Stimulated activated CD4-positive, alpha-beta T cell treated with anti-CD3 and anti-CD28 coated beads, Interleukin-15, amount 100 ng/mL, for 24 hours (primary cell): ENCODE results near the gene ERAP2.
"Not testable (repeated sequence)": the region's sequence is repeated elsewhere in the genome, so short reads cannot be mapped to it uniquely, and the experiment has no call there.

Source experiments
- DNase-seq: peaks from one replicate; pipeline ENCODE4 v3.0.0-alpha.2; 2020

ERAP2 gene, protein sequence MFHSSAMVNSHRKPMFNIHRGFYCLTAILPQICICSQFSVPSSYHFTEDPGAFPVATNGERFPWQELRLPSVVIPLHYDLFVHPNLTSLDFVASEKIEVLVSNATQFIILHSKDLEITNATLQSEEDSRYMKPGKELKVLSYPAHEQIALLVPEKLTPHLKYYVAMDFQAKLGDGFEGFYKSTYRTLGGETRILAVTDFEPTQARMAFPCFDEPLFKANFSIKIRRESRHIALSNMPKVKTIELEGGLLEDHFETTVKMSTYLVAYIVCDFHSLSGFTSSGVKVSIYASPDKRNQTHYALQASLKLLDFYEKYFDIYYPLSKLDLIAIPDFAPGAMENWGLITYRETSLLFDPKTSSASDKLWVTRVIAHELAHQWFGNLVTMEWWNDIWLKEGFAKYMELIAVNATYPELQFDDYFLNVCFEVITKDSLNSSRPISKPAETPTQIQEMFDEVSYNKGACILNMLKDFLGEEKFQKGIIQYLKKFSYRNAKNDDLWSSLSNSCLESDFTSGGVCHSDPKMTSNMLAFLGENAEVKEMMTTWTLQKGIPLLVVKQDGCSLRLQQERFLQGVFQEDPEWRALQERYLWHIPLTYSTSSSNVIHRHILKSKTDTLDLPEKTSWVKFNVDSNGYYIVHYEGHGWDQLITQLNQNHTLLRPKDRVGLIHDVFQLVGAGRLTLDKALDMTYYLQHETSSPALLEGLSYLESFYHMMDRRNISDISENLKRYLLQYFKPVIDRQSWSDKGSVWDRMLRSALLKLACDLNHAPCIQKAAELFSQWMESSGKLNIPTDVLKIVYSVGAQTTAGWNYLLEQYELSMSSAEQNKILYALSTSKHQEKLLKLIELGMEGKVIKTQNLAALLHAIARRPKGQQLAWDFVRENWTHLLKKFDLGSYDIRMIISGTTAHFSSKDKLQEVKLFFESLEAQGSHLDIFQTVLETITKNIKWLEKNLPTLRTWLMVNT

DNA sequence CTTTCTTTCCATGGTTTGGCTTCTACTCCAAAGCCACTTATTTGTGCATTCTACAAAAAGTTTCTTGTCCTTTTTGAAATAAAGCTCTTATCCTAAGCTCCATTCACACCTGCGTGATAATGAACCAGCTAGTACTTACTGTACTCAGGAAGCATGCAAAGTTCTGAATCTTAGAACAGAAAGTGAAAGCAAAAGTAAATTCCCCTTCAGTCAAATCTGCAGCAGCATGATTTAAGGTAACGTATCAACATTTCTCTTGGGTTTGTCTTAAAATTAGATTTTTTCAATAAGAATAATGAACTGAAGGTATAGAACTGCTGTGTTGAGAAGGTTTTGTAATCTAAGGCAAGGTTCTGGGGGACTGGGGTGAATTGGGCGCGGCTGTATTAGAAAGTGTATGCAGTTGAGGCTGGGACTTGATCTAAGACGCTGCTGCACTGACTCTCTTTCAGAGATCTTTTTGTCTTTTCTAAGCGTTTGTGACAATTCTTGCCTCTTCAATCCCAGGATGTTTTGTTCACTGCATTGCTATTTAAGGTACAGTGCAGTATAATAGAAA lies at the start of gene ERAP2:
ERAP2 (plus strand) TSS at position 209 of the 559 bp plus-strand sequence. CDS start 3,186 bp downstream, outside the sequence.
- no peak for DNase-seq

- no peak for DNase-seq
Measured at GRCh38 chr5:96829297-96829696, 47.0 kb upstream of the ERAP2 start.

DNA sequence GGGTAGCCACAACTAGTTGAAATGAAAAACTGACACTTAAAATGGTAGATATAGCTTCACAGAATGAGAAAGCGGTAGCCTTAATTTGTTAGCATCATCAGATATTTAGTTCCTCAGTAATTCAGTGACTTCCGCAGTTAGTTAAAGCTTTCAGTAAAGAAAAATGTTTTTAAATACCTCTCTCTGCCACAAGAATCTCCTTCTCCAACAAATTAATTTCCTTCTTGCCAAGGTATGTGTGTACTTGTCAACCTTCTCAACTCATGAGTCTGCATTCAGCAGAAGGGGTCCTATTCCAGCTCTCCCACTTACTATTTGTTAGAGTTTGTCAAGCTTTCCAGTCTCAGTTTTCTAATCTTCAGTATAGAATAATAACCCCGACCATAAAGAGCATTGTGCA lies 42.3 kb upstream of the ERAP2 start:
- no peak for DNase-seq

DNA sequence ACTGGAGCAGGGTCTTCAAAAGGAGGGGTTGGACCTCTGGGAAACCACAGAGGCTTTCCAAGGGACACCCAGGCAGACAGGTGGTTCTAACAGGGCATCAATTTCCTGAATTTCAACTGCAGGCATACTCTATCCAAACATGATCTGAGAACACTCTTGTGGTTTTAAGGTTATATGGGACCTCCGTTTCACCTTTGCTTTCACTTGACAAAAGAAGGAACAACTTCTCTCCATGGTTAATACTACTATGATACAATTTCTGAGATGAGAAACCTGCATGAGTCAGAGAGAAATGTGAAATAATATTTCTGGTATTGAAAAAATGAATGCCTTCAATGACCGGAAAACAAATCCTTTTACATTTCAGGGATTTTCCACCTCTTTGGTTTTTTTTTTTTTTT lies 40.5 kb upstream of the ERAP2 start:
- DNase-seq, result no peak

DNA sequence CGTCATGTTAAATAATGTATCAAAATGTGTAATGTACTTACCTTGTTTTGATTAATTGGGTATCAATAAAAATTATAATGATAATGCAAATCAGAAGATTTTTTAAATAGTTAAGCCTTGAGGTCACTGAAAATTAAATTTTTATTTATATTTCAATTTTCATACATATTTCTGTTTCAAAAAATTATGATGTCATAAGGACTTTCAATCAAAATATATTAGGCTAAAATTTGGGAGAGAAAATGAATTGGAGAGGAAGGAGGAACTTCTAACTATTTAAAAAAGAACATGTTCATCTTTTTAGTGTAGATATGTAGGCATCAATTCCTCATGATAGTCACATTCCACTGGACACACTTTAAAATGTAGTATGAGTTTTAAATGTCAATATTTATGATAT lies 39.5 kb upstream of the ERAP2 start:
- no peak for DNase-seq

DNA sequence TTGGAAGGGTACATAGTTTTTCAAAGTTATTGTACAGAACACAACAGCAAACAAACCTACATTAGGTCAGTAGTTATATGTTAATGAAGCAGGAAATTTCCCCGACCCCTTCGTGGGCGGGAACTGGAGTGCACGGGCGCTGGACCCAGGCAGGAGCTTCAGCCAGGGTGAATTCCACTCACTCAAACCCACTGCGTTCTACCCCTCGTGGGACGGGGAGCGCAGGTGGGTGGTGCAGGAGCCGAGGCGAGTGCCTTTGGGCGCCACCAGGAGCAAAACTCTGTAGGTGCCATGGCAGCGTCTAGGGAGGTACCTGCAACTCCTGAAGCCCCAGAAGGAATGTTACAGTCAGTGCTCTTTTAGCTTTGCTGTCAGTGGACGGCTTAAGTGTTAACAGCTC lies 39.0 kb upstream of the ERAP2 start:
- no peak for DNase-seq

DNA sequence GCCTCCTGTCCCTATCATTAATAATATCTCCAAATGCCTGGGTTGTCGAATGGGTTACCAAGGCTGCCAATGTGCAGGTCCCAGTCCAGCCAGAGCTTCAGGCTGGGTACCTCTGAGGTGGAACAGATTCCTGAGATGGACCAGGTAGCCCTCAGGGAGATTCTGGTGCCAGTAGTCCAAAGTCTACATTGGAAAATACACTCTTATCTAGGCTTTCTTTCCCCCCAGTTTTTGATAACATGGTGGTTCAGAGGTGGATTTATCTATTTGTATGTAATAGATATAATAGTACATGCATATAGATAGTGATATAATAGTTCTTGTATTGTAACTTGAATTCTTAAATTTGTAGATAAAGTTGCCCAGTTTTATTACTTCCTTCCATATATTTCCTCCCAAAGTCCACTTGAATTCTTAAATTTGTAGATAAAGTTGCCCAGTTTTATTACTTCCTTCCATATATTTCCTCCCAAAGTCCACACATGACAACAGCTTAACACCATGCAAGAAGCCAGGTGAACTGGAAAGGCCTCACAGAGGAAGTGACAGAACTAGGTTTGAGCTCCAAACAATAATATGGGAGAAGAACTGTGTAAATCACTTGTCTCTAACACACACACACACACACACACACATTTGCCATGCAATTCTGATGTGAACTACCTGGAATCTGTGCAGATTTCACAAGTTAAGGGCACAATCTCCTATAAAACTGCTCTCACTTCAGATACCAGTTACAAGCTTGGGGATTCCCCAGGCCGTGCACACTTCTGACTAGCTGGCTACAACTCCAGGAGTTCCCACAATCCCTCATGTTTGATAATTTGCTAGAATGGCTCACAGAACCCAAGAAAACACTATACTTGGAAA lies 37.9 kb upstream of the ERAP2 start:
- no peak for DNase-seq

DNA sequence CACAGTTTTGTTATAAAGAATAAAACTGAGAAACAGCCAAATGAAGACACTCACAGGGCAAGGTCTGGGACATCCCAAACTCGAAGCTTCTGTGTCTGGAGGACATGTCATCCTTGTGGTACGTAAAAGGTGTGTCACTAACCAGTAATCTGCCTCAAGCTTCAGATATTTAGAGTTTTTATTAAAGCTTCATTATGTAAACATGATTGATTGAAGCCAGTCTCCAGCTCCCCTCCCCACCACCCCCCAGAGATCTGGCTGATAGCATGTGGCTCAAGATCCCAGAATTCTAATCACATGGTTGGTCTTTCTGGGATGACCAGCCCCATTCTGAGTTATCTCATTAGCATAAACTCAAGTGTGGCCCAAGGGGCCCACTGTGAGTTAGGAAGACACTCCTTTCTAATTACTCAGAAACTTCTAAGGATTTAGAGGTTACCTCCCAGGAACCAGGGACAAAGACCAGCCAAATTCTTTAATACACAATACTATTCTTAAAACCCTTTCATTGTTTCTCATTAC lies 37.2 kb upstream of the ERAP2 start:
- DNase-seq, result no peak

- DNase-seq, result not testable (repeated sequence)
Measured at GRCh38 chr5:96841931-96842330, 34.4 kb upstream of the ERAP2 start.

GRCh38 chr5:96843140-96843539 lies 33.2 kb upstream of the ERAP2 start:
- DNase-seq, result no peak

GRCh38 chr5:96844481-96844990 lies 31.8 kb upstream of the ERAP2 start:
- DNase-seq, result no peak

DNA sequence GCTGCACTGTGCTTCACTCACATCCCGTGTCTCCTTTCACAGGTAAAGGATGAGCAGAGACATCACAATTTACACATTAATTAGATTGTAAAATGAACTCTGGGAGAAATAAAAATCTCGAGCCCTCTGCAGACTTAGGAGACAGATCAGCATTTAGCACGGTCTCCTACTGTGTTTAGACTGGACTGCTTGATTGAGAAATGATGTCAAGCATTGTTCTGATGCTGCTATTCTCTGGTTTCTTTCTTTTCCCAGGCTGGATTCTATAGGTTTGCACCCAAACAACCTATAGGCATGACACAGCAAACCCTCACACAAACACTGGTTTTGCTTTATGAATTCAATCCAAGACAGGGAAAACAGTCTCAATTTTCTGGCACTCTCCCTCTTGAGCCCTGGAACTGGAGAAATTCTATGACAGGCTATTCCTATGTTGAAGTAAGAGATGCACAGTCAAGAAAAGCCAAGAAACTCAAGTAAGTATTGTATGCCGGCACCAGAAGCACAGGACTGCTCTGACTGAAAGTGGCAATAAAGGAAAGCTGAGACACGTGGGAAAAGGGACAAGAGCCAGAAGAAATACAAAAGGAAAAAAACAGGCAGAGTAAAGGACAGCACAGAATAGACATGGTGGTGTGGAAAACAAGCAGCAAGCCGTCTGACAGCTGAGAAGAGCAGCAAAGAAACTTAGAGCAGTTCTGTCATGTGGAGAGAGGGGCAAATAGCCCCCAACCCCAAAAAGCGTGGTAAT lies 24.8 kb upstream of the ERAP2 start:
- no peak for DNase-seq

DNA sequence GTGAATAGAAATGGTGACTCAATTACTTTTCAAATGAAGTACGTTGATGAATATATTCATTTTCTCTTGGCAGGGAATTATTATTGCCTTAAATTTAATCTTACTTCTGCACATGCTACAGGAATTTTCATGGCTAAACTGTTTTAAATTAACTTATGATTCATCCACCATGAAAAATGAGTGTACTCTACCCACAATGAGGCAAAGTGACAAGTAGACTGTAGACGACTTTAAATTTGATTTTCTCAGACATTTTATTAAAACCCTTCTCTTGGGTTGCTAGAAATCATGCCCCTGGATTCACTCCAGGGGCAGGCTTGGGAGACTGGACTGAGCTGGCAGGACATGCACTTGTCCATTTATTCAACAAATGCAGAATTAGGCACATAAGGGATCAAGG lies 23.5 kb upstream of the ERAP2 start:
- no peak for DNase-seq

DNA sequence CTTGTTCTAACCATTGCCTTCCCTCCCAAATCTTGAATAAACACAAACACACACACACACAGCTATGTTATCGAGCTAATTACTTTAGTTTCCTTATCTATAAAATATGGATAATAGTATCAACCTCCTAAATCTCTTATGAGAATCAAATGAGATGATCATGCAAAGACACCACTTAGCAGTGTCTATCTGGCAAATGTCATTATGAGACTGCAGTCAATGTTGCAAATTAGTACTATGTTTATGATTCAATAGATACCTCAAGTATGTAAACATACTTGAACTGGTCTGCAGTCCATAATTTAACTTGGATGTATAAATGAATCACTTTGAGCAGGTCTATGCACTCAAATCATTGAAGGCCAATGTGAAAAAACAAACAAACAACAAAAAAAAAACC lies 22.2 kb upstream of the ERAP2 start:
- no peak for DNase-seq

DNA sequence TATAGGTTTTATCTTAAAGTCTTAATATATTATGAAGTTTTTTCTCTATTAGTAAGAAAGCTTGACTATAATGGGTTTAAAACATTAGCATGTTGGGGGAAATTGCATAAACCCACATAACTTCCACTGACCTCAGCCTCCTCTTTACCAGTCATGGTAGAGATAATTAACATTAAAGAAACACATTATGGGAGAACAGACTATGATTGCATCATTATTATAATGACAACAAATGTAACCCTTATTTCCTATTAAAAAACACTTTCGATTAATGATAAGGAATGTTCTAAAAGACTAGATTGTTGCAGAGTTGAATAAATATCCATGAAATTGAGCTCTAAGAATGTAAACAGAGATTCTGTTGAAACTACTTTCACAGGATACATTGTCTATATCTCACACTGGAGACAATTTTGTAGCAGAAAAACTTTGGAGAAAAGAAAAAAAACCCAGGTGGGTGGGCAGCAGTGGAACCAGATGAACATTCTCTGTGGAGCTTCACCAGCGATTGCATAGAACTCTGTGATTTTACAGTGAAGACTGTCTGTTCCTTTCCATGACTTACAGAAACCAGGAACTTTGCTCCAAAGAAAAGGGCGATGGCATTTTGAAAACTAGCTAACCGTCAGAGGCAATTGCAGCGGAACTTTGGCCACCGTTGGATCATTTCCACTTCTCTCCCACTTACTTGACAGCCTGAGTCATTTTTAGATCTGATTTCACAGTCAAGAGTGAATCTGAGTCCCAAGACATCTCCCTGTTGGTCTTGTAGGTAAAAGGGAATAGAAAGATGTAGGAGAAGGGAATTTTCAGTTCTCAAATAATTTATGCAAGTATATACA lies 21.0 kb upstream of the ERAP2 start:
- DNase-seq, result no peak

- DNase-seq, result no peak
Measured at GRCh38 chr5:96856371-96856770, 19.9 kb upstream of the ERAP2 start.

GRCh38 chr5:96857454-96857853 lies 18.8 kb upstream of the ERAP2 start:
- no peak for DNase-seq

DNA sequence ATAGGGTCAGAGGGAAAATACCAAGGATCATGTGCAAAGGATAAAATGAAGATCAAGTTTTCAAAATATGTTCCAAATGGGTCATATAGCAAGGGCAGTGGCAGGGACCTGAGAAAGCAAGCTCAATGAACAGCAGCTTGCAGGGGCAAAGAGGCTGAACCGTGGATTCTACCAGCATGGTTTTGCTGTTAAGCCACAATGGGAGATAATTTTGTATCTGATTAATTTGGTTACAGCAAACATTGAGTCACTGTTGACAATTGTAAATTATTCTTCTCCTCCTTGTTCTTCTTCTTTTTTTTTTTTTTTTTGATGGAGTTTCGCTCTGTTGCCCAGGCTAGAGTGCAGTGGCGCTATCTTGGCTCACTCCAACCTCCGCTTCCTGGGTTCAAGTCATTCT lies 18.4 kb upstream of the ERAP2 start:
- DNase-seq, result no peak

GRCh38 chr5:96859375-96859774 lies 16.9 kb upstream of the ERAP2 start:
- DNase-seq, result no peak

GRCh38 chr5:96861076-96861475 lies 15.2 kb upstream of the ERAP2 start:
- no peak for DNase-seq
